NCI-H2081 treated with DMSO at 0.1 percent for 48 hours (cell line): Measurements from ENCODE around the gene CHAF1B.

ENCODE experiments used
- DNase-seq: peaks from one replicate; lab custom pipeline; 2025; lab: John Stamatoyannopoulos, UW

The CHAF1B gene

GRCh38 chr21:36463991-36464390 lies 78.8 kb downstream of the CHAF1B start:
- DNase-seq = no peak

- no peak for DNase-seq
These were observed 79.4 kb downstream of the CHAF1B start for GRCh38 chr21:36464590-36464989.

GRCh38 chr21:36465478-36465877 lies 80.3 kb downstream of the CHAF1B start:
- no peak for DNase-seq

GRCh38 chr21:36466061-36466511 lies 80.9 kb downstream of the CHAF1B start:
- no peak for DNase-seq
